HG02943 (cell line): ENCODE measurements around the gene ZSCAN31.
"Not testable (repeated sequence)": the region's sequence is repeated elsewhere in the genome, so short reads cannot be mapped to it uniquely, and the experiment has no call there.

Experiments
- ATAC-seq: cut with Tn5 transposase; IDR thresholded peaks from one replicate; pipeline ENCODE4 v1.9.1; 2021; ENCODE audit warnings: mild to moderate bottlenecking, low read depth, moderate library complexity; ENCODE audit not compliant: unreplicated experiment

The ZSCAN31 gene

DNA sequence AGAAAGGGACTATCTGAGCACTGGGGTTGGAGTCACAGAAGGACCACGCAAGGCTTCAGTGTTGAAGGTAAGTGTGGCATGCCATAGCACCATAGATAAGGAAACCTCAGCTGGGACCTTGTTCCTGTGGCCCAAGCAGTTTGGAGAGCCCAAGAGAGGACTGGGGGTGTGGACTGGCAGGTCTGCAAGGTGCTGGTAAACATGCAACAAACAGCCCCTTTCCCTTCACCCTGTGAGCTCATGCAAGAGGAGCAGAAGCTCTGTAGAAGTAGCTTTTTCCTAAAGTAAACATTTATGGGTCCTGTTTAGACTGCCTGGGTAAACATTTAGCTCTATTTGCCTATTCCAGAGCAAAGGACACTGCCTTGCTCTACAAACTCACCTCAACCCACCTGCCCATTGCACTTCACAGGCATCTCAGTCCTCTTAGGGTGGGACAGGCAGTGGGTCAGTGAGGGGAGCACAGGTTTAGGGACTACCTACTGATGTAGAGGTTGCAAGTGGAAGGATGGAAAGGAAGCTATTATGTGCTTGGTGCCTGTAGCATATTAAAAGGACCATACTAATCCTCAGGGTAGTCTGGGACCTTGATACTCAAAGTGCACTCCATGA, 12.0 kb downstream of the ZSCAN31 start:
- ATAC-seq, result no peak

DNA sequence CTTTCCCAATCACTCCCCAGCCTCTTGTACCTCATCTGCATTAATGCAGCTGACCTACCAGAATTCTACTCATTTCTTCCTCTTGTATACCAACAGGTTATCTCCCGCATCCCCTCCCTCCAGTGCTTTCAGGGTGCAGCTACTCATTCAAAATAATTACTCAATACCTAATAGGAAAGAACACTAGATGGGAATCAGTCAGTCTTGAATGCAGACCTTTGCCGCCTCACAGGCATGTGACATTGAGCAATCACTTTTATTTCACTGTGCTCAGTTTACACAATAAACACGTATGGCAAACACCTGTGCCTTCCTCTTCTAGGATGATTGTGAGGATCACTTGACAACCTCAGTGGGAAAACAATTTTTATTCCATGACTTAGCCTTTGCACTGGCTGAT, 13.3 kb downstream of the ZSCAN31 start:
- no peak for ATAC-seq

- ATAC-seq, result not testable (repeated sequence)
Observed at GRCh38 chr6:28317866-28318265, 18.1 kb downstream of the ZSCAN31 start.

DNA sequence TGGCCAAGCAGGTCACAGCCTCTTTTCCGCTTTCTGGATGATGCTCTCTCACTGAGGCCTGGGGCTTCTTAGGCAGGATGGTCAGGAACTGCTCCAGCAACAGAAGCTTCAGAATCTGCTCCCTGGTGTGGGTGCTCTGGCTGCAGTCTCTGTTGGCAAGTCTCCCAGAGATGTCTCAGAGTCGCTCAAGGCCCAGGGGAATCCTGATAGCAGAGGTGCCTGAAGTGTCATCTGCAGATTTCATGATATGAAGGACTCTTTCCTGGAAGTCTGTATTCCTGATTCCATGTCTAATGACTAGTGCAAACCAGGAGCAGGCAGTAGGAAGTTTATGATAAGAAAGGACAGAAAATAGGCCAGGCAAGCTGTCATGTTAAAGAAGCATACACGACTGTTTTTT, 20.3 kb downstream of the ZSCAN31 start:
- no peak for ATAC-seq

- ATAC-seq, result no peak
Observed at GRCh38 chr6:28312939-28313338, 23.0 kb downstream of the ZSCAN31 start.

- ATAC-seq, result no peak
Observed at GRCh38 chr6:28311139-28311823, 24.7 kb downstream of the ZSCAN31 start.

DNA sequence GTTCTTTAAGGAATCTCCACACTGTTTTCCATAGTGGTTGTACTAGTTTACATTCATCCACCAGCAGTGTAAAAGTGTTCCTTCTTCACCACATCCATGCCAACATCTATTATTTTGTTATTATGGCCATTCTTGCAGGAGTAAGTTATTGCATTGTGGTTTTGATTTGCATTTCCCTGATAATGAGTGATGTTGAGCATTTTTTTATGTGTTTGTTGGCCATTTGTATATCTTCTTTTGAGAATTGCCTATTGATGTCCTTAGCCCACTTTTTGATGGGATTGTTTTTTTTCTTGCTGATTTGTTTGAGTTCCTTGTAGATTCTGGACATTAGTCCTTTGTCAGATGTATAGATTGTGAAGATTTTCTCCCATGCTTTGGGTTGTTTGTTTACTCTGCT, 29.6 kb downstream of the ZSCAN31 start:
- not testable (repeated sequence) for ATAC-seq

DNA sequence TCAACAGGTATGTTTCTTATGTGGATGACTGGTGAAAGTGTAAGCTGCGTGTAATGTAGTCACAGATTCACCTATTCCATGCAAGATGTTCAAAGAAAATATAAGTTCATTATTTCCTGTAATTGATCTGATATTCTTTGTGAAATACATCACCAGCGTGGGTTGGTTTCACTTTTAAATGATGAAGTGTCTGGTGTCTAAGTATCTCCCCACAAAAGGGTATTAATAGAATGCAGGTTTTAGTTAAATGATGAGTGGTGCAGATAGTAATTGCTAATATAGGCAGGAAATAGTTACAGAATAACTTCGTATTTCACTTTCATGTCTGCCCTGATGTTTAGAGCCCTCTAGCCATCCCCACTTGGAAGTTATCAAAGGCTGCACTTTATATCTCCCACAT, 32.4 kb downstream of the ZSCAN31 start:
- no peak for ATAC-seq

- no peak for ATAC-seq
Observed at GRCh38 chr6:28296520-28297060, 39.4 kb downstream of the ZSCAN31 start.

- ATAC-seq, result no peak
Observed at GRCh38 chr6:28295326-28295725, 40.6 kb downstream of the ZSCAN31 start.

GRCh38 chr6:28291573-28291972, 44.4 kb downstream of the ZSCAN31 start:
- no peak for ATAC-seq

DNA sequence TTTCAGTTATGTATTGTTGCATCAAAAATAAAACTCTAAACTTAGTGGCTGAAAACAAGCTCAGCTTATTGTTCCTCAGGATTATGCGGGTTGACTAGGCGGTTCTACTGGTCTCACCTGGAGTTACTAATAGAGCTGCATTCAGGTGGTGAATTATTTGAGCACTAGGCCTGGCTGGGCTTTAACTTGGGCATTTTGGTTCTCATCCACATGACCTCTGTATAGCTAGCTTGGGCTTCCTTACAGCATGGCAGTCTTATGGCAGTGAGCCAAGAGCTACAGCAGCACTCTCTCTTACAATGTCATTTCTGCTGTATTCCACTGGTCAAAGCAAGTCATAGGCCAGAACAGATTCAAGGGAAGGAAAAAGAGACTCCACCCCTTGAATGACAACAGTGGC, 53.0 kb downstream of the ZSCAN31 start:
- no peak for ATAC-seq

DNA sequence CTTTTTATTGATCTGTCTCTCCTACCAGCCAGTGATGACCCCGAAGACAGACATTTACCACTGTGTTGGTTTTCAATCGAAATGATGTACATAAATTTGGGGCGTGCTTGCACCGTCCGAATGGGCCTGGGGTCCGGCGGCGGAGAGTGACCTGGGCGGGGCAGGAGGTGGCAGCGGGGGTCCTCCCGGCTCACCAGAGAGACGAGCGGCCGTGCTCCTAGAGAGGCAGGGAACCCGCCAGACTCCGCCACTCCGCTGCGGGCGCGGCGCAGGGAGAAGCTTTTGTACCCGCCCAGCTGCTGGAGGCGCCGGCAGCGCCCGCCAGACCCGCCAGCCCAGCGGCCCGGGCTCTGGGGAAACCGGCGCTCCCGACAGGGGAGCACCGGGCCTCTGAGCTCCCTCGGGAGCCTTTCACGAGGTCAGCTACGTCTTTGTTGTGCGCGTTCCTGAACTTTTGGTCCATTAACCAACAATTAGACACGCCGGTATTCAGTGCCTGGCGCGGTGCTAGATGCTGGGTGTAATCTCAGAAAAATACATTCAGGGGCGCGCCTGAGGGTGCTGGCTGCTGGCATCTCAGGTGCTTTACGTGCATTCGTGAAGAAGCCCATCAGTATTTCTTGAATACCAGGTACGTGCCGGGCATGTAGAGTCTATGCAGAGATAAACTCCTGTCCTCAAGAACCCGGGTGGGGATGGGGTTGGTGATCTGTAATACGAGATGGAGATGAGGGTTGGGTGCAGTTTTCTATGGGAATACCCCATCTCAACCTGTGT, 54.5 kb downstream of the ZSCAN31 start, which contains the start of gene PGBD1:
PGBD1 (plus strand) TSS at position 285 of the 777 bp plus-strand sequence. CDS start 2,242 bp downstream, outside the sequence.
- ATAC-seq, result peak; percentile 86

DNA sequence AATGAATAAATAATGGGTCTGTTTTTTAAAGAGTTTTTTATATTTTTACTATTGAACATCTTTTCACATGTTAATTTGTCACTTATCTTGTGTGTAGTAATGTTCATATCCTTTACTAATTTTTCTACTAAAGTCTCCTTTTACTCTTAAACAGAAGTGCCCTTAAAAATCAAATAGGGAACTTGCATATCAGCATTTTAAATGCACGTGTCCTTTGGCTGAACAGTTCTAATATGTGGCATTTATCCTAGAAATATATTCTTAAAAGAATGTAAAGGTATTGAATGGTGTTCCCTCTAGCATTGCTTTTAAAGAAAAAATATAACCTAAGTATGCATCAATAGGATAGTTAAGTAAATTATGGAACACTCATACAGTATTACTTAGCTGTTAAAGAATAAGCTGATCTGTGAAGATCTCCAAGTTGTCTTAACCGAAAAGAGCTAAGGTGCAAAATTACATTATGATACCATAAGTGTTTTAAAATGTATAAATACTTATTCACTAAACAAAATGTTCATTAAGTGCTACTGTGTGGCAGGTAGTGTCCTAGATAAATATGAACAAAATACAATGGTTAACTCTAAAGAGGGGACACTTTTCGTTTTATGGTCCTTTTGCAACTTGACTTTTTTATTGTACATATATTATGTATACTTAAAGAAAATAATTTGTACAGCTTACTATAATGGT, 55.2 kb downstream of the ZSCAN31 start:
- ATAC-seq, result no peak

DNA sequence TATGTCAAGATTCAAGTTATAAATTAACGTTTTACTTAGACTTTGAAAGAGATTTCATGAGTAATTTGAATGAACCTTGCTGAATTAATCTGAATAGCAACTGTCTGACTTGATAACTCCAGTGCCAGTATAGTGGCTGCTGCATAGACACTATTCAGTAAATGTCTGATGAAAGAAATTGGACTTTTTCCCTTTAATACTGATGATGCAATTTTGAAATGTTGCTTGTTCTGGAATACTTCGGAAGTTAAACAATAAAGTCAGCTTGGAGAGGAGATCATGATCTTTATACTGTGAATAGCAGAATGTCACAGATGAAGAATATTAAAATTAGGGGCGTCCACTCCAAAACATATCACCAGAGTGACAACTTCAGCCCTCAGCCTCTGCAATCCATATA, 58.2 kb downstream of the ZSCAN31 start:
- no peak for ATAC-seq

GRCh38 chr6:28274888-28275287, 61.1 kb downstream of the ZSCAN31 start:
- no peak for ATAC-seq
